Measurements from ENCODE around the gene CBX8. TPM values are rescaled to one million over a fixed set of nuclear protein-coding genes. Genes with fewer than 3 reads are reported as not detected.

CBX8 gene
- total RNA-seq: 3.1 and 6.2 TPM in 2 replicates

DNA sequence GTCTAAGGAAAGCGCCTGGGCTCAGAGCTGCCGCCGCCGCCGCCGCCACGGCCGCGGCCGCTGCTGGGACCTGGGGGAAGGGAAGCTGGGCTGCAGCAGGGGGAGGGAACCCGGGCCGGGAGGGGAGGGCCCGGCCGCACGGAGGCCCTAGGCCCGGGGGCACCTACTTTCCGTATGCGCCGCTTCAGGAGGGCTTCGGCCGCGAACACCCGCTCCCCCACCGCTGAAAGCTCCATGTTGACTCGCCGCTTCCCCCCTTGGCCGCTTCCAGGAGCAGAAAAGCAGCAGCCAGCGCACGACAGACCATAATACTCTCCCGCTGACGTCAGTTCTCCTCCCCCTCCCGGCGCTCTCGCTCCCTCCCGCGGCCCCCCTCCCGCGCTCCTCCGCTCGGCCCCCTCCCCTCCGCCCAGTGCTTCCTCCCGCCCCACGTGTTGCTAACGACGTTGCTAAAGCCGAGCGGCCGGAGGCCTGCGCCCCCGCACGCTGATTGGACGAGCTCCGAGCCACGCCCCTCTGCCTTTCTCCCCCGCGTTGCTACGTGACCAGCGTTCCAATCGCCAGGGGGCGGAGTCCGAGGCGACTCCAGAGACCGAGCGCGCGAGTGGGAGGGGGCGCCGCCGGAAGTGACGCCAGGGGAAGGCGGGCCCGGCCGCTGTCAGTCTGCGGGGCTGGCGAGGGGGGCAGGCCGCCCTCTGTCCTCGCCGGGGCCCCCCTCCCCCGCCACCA lies at the start of gene CBX8:
CBX8 (minus strand) TSS at position 315 of the 729 bp plus-strand sequence; CDS start at position 236, 79 bp downstream.

DNA sequence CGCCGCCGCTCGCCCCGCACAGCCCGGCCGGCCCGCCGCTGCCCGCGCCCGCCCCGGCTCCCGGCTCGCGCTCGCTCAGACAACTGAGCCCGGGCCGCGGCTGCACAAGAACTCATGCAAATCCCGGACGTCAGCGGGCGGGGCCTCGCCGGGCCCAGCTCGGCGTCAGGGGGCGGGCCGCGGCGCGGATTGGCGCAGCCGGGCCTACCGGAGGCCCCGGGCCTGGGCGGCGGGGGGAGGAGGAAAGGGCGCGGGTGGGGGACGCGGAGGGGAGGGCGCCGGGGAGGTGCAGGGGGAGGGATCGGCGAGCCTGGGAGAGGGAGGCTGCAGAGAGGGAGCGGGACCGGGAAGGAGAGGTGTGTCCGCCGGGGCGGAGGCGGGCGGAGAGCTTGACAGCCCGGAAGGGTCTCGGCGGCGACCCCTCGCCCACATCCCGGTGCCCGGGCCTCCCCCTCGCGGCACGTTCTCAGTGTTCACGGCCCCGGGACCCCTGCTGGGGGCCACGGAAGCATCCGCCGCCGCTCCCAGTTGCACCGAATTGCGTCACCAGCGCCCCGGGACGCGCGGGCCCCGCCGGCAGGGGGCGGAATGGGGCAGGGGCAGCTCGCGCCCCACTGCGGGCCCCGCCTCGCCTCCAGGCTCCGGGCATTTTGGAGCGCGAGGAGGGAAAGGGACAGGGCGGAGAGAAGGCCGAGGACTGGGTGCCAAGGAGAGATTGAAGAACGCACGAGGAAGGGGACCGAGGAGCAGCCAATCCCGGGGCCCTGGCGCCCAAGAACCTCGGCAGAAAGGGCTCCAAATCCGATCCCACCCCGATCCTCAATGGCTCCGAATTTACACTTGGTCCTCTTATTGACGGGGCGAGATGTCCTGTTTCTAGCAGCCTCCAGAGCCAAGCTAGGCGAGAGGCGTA lies 42.7 kb upstream of the CBX8 start, which contains the start of gene CBX4:
CBX4 (minus strand) TSS at position 85 of the 913 bp plus-strand sequence. CDS start 189 bp downstream, outside the sequence.

GRCh38 chr17:79777894-79778503 lies 18.9 kb downstream of the CBX8 start, which contains the start of gene CBX2:
CBX2 (plus strand) TSS chr17:79778148; CDS start chr17:79778236, 88 bp downstream.

Other genes starting within 250 kb of the CBX8 start
- gene RBFOX3, start 186.0 kb downstream of the CBX8 start, total RNA-seq: not detected in 2 replicates
- gene ENPP7, start 66.1 kb downstream of the CBX8 start, total RNA-seq: not detected in 2 replicates
- gene CBX2, start 18.9 kb downstream of the CBX8 start, total RNA-seq: 1.6 and 4.9 TPM in 2 replicates
- 8.8 and 12.2 TPM in 2 replicates for gene CBX4, start 42.4 kb upstream of the CBX8 start, total RNA-seq
- gene TBC1D16, start 238.8 kb upstream of the CBX8 start, total RNA-seq: 27.1 and 53.6 TPM in 2 replicates
- gene CCDC40, start 239.6 kb upstream of the CBX8 start, total RNA-seq: 2.3 and 5.2 TPM in 2 replicates

All from mesangial cell (primary cell).